ENCODE measurements around the gene TMED4.
A peak's percentile ranks its signal among the peaks of the same experiment; 100 is the strongest.
"Not testable (repeated sequence)": the region's sequence is repeated elsewhere in the genome, so short reads cannot be mapped to it uniquely, and the experiment has no call there.

Gene TMED4

GRCh38 chr7:44607141-44608068, 25.4 kb upstream of the TMED4 start:
- no peak for DNase-seq (ENCODE audit: low read depth)

GRCh38 chr7:44606341-44607140, 24.5 kb upstream of the TMED4 start, which contains the start of gene OGDH:
OGDH (plus strand) TSS chr7:44606627; CDS start chr7:44624344, 17,717 bp downstream.
- peak; percentile 98 for DNase-seq (ENCODE audit: low read depth)

- DNase-seq (ENCODE audit: low read depth): no peak
These were observed 22.9 kb upstream of the TMED4 start for GRCh38 chr7:44604941-44605340.

- DNase-seq (ENCODE audit: low read depth): no peak
These were observed 21.2 kb upstream of the TMED4 start for GRCh38 chr7:44603193-44603592.

- DNase-seq (ENCODE audit: low read depth): no peak
These were observed 20.5 kb upstream of the TMED4 start for GRCh38 chr7:44602576-44602910.

GRCh38 chr7:44599222-44599621, 17.2 kb upstream of the TMED4 start:
- no peak for DNase-seq (ENCODE audit: low read depth)

GRCh38 chr7:44597181-44597580, 15.2 kb upstream of the TMED4 start:
- DNase-seq (ENCODE audit: low read depth): not testable (repeated sequence)

- DNase-seq (ENCODE audit: low read depth): no peak
These were observed 14.1 kb upstream of the TMED4 start for GRCh38 chr7:44595934-44596635.

- DNase-seq (ENCODE audit: low read depth): no peak
These were observed 8.9 kb upstream of the TMED4 start for GRCh38 chr7:44590910-44591309.

- peak; percentile 25 for DNase-seq (ENCODE audit: low read depth)
These were observed 6.0 kb upstream of the TMED4 start for GRCh38 chr7:44587843-44588711.

GRCh38 chr7:44583146-44583865, 1.3 kb upstream of the TMED4 start:
- DNase-seq (ENCODE audit: low read depth): no peak

GRCh38 chr7:44580945-44581878, 819 bp downstream of the TMED4 start:
- peak; percentile 11 for DNase-seq (ENCODE audit: low read depth)

GRCh38 chr7:44576228-44576627, 5.8 kb downstream of the TMED4 start:
- no peak for DNase-seq (ENCODE audit: low read depth)

GRCh38 chr7:44575054-44575453, 7.0 kb downstream of the TMED4 start:
- no peak for DNase-seq (ENCODE audit: low read depth)

GRCh38 chr7:44574287-44574872, 7.7 kb downstream of the TMED4 start:
- no peak for DNase-seq (ENCODE audit: low read depth)

GRCh38 chr7:44573464-44574286, 8.4 kb downstream of the TMED4 start, which contains the start of gene DDX56:
DDX56 (minus strand) TSS chr7:44573908; CDS start chr7:44573895, 13 bp downstream.
- peak; percentile 86 for DNase-seq (ENCODE audit: low read depth)

- no peak for DNase-seq (ENCODE audit: low read depth)
These were observed 9.3 kb downstream of the TMED4 start for GRCh38 chr7:44572771-44573170.

GRCh38 chr7:44569959-44570358, 12.1 kb downstream of the TMED4 start:
- DNase-seq (ENCODE audit: low read depth): no peak

Data from activated T-helper 1 cell treated with Interleukin-2 at 50 U/mL for 16 hours (primary cell).